ENCODE measurements around the gene ABHD12.
A peak's percentile ranks its signal among the peaks of the same experiment; 100 is the strongest.

The ABHD12 gene

GRCh38 chr20:25282034-25282781 lies 108.4 kb downstream of the ABHD12 start:
- H3K4me3 ChIP-seq (ENCODE audit: control insufficient read depth, low read depth, low read length) = no peak overlapping the region
- DNase-seq (ENCODE audit: low read depth) = no peak
- TF ChIP-seq CTCF (conservative IDR thresholded peaks at IDR 0.05; ENCODE audit: control insufficient read depth, insufficient read depth, low read depth, low read length) = no peak

GRCh38 chr20:25281541-25281991 lies 109.1 kb downstream of the ABHD12 start:
- TF ChIP-seq CTCF (conservative IDR thresholded peaks at IDR 0.05; ENCODE audit: control insufficient read depth, insufficient read depth, low read depth, low read length) = no peak
- no peak for DNase-seq (ENCODE audit: low read depth)
- no peak overlapping the region for H3K4me3 ChIP-seq (ENCODE audit: control insufficient read depth, low read depth, low read length)

- H3K4me3 ChIP-seq (ENCODE audit: control insufficient read depth, low read depth, low read length) = no peak overlapping the region
- DNase-seq (ENCODE audit: low read depth) = no peak
- no peak for TF ChIP-seq CTCF (conservative IDR thresholded peaks at IDR 0.05; ENCODE audit: control insufficient read depth, insufficient read depth, low read depth, low read length)
These were observed 109.8 kb downstream of the ABHD12 start for GRCh38 chr20:25280574-25281535.

- no peak overlapping the region for H3K4me3 ChIP-seq (ENCODE audit: control insufficient read depth, low read depth, low read length)
- no peak for TF ChIP-seq CTCF (conservative IDR thresholded peaks at IDR 0.05; ENCODE audit: control insufficient read depth, insufficient read depth, low read depth, low read length)
- no peak for DNase-seq (ENCODE audit: low read depth)
These were observed 110.5 kb downstream of the ABHD12 start for GRCh38 chr20:25280051-25280573.

GRCh38 chr20:25279403-25279802 lies 111.2 kb downstream of the ABHD12 start:
- H3K4me3 ChIP-seq (ENCODE audit: control insufficient read depth, low read depth, low read length) = no peak overlapping the region
- no peak for TF ChIP-seq CTCF (conservative IDR thresholded peaks at IDR 0.05; ENCODE audit: control insufficient read depth, insufficient read depth, low read depth, low read length)
- DNase-seq (ENCODE audit: low read depth) = peak; percentile 40

- DNase-seq (ENCODE audit: low read depth) = no peak
These were observed 111.8 kb downstream of the ABHD12 start for GRCh38 chr20:25278636-25279361.

More at GRCh38 chr20:25278636-25279361, 111.8 kb downstream of the ABHD12 start:
- H3K4me3 ChIP-seq (ENCODE audit: control insufficient read depth, low read depth, low read length) = no peak overlapping the region
- no peak for TF ChIP-seq CTCF (conservative IDR thresholded peaks at IDR 0.05; ENCODE audit: control insufficient read depth, insufficient read depth, low read depth, low read length)

Measured in fibroblast of mammary gland (primary cell).